GM18873 (cell line): ENCODE measurements around the gene ANO6.
"Not testable (repeated sequence)": the region's sequence is repeated elsewhere in the genome, so short reads cannot be mapped to it uniquely, and the experiment has no call there.

Experiments
- ATAC-seq: cut with Tn5 transposase; IDR thresholded peaks from one replicate; pipeline ENCODE4 v1.9.1; 2021; ENCODE audit warnings: mild to moderate bottlenecking, moderate library complexity, moderate number of reproducible peaks; ENCODE audit not compliant: unreplicated experiment, low FRiP score

ANO6 gene

GRCh38 chr12:45304514-45305178, 88.8 kb downstream of the ANO6 start:
- ATAC-seq, result no peak

DNA sequence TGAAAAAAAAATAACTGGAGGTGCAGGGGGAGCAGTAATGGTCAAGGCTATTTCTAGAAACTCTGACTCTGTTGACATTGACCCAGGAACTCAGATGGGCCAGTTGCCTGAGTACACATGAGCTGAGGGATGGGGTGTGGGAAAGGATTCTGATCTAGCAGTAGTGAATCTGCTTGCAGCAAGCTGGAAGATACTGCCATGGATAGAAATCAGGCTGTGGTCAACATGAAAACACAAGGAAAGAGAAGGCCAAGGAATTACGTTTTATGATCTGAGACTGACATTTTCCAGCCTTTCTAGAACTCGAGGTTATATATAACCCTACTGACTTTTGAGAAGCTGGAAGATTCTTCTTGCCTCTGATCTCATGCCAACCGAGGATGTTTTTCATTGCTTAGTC, 90.0 kb downstream of the ANO6 start:
- ATAC-seq, result no peak

DNA sequence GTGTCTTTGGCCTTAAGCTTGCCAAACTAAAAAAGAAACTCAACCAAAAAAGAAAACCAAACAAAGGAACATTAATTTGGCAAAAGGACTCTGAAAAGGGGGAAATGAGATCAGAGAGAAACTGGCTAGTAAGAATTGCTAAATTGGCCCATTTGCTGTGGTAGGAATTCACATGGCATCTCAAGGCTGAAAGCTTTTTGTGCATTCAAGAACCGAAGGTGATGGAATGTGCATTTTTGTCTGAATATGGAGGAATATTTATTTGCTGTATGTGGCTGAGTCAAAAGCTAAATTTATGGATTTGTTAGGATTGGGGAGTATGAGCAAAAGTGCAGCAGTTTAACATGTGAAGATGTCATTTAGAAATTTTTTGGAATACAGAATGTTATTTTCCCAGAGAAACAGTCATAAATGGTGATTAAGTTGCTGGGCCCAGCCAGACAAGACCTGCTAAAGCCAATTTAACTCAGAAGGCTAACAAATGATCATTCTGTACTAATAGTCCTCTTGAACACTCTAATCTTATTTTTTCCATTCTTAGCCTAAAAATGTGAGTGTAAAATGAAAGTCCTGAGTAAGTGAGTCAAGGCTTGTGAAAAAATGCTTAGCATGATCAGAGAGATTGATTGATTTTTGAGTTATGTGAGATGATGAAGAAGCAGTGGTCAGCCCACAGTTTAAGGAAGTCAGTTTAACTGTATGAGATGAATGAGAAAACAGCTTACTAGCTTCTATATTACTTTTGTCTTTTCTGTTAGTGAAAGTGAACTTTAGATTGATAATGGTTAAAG, 94.1 kb downstream of the ANO6 start:
- no peak for ATAC-seq

DNA sequence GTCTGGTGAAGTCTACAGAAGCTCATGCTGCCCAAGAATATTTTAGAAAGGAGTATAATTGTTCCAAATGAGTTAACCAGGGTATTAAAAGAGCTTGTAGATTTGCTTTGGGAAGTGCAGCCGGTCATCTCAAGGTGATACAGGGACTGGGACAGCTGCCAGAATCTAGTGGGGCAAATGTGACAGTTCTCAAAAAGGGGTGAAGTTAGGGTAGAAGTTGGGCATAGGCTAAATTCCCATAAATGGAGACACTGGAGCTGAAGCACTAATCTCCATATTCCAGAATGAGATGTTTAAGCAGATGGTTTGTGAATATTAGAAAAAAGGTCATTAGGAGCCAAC, 94.7 kb downstream of the ANO6 start:
- ATAC-seq, result no peak

GRCh38 chr12:45312012-45312411, 96.1 kb downstream of the ANO6 start:
- ATAC-seq, result no peak

DNA sequence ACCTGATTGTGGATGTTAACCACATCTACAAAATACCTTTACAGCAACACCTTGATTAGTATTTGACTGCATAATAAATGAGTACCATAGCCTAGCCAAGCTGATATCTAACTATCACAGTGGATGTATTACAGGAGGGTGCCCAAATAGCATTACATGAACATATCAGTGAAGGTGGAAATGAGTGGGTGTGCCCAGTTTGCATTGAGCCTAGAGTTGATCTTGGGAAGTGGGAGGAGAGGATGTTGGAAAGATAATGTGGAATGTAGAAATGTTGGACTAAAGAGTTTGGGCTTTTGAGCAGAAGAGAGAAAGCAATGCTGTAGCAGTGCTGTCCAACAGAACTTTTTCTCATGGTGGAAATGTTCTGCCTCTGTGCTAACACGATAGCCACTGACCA, 98.9 kb downstream of the ANO6 start:
- no peak for ATAC-seq

GRCh38 chr12:45315462-45315861, 99.6 kb downstream of the ANO6 start:
- no peak for ATAC-seq

- not testable (repeated sequence) for ATAC-seq
Measured at GRCh38 chr12:45317261-45317660, 101.4 kb downstream of the ANO6 start.

DNA sequence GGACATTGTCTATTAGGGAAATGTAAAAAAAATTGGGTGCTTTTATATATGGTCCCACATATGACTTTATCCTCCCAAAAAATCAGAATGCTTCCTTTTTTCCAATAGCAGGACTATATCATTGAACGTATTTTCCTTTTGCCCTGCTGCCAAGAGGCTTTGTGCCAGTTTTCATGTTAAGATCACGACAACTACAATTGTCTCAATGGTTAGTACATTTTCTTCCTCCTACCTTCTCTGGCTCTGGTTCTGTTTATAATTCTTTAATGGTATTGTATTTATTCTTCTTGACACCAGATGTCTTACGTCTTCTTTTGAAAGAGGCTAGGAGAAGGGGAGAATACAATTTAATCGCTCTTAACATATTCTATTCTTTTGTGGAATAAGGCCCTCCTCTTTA, 106.9 kb downstream of the ANO6 start:
- ATAC-seq, result no peak

DNA sequence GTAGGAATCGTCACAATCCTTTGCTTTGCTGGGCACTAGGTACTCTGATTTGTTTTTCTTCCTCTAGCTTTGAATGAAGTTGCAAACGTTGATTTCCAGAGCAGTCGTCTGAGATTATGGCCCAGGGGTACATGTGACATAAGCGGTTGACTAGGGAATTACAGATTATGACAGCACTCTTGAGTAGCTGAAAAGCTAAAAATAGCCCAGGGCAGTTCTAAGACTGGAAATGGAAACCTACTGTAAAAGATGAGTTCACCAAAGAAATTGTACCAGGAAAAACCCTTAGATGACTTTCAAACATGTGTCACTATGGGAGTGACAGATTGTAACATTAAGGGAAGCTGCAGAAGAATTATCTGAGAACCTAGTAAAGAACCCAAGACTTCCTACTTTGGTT, 108.5 kb downstream of the ANO6 start:
- ATAC-seq, result no peak

DNA sequence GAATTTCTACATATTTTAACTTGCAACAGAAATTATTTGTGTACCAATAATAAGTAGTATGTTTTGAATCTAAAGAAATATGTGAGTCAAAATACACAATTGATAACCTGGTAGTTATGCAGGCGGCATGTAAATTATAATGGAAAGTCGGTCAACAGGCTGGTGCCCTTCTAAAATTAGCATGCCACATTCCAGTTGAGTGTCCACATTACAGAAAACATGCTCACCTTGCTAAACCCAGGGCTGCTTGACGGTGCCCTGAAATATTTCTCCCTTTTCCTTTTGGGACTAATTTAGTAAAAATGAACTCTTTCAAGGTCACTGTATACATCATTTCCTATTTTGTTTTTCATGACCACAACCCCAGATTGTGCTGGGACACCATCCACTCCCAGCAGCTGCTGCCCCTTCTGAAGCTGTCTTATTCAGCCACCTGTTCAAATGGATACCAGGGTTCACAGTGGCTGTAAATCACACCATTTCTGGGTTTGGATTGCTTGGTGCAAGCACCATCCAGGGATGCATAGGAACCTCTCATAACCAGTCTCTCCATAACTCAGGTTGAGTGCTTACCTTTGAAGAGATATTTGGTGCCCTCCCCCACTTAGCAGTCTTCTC, 110.6 kb downstream of the ANO6 start:
- no peak for ATAC-seq

DNA sequence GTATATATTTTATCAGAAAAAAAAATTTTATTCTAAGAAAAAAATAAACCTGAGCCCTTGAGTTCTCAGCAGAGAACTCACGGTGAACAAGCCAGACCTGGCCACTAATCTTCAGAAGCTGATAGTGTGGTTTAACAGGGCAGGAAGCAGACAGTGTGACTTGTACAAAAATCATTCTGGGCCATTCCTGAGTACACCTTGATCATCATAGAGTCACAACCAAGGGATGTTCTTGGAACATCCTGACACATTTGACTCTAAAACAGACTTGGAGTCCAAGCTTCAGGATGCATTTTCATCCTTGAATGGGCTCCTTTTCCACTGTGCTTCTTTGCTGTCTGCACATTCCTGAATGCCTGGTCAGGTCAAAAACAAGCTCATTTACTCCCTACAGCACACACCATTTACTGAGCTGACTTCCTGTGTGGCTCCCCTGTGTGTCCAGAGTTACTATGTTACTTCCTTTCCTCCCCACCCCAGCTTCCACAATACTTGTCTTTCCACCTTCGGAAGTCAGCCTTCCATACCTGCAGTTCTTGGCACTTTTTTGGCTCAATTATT, 112.0 kb downstream of the ANO6 start:
- no peak for ATAC-seq

- no peak for ATAC-seq
Measured at GRCh38 chr12:45329238-45329637, 113.3 kb downstream of the ANO6 start.

- no peak for ATAC-seq
Measured at GRCh38 chr12:45329702-45330101, 113.8 kb downstream of the ANO6 start.

DNA sequence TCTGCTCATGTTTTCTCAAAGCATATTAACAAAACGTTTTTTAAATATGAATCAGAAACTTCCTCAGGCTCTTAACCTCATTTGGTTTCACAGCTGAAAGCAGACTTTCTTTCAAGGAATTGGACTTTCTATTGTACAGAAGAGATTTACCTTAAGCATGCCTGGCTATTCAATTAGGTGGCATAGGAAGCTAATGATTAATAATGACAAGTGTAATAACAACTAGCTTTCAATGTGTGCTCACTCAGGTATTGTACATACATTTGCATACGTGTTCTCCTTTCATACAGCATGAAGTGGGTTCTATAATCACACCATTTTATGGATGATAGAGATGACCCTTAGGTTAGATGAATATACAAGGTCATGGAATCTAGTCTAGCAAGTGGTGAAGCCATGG, 115.7 kb downstream of the ANO6 start:
- no peak for ATAC-seq

DNA sequence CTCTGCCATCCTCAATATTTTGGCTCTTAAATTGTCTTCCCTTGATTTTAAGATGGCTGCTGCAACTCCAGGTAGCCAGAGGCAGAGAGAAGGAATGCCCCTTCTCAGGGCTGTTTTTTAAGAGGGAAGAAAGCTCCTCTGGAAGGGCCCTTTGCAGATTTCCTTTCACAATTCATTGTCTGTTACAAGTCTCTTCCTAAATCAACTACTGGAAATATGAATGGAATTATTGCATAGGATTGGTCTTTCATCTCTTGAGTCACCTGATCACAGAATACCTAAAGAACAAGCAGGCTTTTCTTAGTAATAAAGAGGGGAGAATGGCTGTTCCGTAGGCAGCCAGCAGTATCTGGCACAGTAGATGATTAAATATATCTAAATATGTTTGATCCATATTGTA, 118.5 kb downstream of the ANO6 start:
- ATAC-seq, result no peak

- no peak for ATAC-seq
Measured at GRCh38 chr12:45336331-45336730, 120.4 kb downstream of the ANO6 start.

- no peak for ATAC-seq
Measured at GRCh38 chr12:45336762-45337596, 121.1 kb downstream of the ANO6 start.

- ATAC-seq, result no peak
Measured at GRCh38 chr12:45337835-45338234, 121.9 kb downstream of the ANO6 start.

DNA sequence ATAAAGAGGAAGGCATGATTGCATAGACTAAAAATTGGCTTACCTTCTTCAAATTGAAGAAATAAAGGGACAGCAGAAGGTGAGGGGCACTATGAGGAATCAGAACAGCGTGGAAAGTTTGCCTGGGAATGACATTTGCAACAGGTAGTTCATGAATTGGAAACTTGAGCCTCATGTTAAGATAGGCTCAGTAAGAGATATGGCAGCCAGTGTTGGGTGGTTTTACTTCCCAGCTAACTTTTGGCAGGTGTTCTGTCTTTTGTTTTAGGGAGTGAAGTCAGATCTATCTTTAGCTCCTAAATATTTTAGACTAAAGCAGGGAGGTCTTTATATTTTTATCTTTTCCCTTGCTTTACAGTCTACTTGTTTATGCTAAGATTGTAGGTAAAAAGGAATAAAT, 122.4 kb downstream of the ANO6 start:
- no peak for ATAC-seq

DNA sequence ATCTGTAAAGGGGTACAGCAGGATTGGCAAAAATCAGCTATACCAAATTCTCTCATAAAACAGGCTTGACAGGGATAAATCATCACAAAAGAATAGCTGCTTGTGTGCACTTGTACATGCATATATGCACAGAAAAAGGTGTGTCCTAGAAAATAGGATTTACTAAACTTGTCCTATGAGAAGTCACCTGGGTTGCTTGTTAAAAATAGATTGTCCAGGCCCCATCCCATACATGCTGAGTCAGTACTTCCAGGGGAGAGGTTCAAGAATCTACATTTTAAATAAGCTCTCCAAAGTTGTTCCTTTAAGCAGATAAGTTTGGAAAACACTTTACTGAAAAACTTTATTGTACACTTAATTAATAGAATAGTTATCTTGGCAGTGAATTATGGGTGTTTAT, 123.1 kb downstream of the ANO6 start:
- no peak for ATAC-seq
